Transverse colon (tissue), 3 donors: ENCODE measurements around the gene MUSTN1.

Experiments used
- POLR2A ChIP-seq: fragments of 450-650 bp; IDR thresholded peaks from one replicate; pipeline ENCODE4 v1.6.1; 2016; ENCODE audit warnings: antibody characterized with exemption, mild to moderate bottlenecking, moderate library complexity
- TF ChIP-seq, protein P1 (sequence below), 5 experiments: fragments of 200-600 bp in 3 of 5; fragments of 450-650 bp in 2 of 5; sonication (generic) in 3 of 5; IDR thresholded peaks; 1 replicate in 2 of 5; 2 replicates in 3 of 5; pipeline ENCODE4 v1.5.1; 2016 to 2017; ENCODE audit warnings: antibody characterized with exemption in 5 of 5, inconsistent platforms in 3 of 5, mild to moderate bottlenecking in 2 of 5, moderate library complexity in 1 of 5

DNA sequence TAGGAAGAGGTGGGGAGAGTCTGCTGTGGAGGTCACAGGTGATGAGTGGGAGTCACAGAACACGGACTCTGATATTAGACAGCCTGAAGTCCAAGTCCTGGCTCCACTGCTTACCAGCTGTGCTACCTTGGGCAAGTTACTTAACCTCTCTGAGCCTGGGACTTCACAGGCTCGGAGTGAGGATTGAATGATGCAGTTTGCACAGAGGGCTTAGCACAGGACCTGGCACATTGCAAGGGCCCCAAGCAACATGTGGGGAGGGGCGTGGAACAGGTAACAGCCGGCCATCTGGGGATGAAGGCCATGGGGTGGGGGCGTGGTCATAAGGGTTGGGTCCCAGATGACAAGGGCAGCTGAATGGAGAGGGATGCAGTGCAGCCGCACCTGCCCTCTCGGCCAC is 44.5 kb downstream of the MUSTN1 start:
- TF ChIP-seq, protein P1, sequence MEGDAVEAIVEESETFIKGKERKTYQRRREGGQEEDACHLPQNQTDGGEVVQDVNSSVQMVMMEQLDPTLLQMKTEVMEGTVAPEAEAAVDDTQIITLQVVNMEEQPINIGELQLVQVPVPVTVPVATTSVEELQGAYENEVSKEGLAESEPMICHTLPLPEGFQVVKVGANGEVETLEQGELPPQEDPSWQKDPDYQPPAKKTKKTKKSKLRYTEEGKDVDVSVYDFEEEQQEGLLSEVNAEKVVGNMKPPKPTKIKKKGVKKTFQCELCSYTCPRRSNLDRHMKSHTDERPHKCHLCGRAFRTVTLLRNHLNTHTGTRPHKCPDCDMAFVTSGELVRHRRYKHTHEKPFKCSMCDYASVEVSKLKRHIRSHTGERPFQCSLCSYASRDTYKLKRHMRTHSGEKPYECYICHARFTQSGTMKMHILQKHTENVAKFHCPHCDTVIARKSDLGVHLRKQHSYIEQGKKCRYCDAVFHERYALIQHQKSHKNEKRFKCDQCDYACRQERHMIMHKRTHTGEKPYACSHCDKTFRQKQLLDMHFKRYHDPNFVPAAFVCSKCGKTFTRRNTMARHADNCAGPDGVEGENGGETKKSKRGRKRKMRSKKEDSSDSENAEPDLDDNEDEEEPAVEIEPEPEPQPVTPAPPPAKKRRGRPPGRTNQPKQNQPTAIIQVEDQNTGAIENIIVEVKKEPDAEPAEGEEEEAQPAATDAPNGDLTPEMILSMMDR (IDR thresholded peaks at IDR 0.05), result no peak
- TF ChIP-seq POLR2A, result no peak
